ENCODE measurements around the gene SBNO2. TPM values are rescaled to one million over a fixed set of nuclear protein-coding genes. Genes with fewer than 3 reads are reported as not detected.

SBNO2 gene
- total and polyA plus RNA-seq, 9 of the 15 experiments (the other 6 are each of a cell fraction or from before 2014, with no cell fraction given) = 0.01 to 46.2 (median 6.7) TPM

- TF ChIP-seq GTF3C2 (IDR thresholded peaks at IDR 0.05; ENCODE audit: borderline replicate concordance, extremely low read depth, insufficient read length) = no peak
- TF ChIP-seq KAT7 (CRISPR knock-in tag; IDR thresholded peaks at IDR 0.05; ENCODE audit: borderline replicate concordance) = 0 out of 2 replicates have a peak, but pooled peaks have one; percentile 27
- TF ChIP-seq MTA2 (IDR thresholded peaks at IDR 0.05; ENCODE audit: low read depth) = 0 out of 2 replicates have a peak, but pooled peaks have one; percentile 27
- TF ChIP-seq EGR1 (conservative IDR thresholded peaks at IDR 0.05) = no peak
- no peak for TF ChIP-seq GATA2 (CRISPR knock-in tag; IDR thresholded peaks at IDR 0.05)
Measured at GRCh38 chr19:1173159-1173844, 766 bp downstream of the SBNO2 start (continued).

- Histone ChIP-seq H3K4me2 (ENCODE audit: insufficient read depth, low read length) (peak overlapping the region; percentile 88), H3K4me1 (replicated peaks in 1 of 2; ENCODE audit: control insufficient read depth in 2 of 2, insufficient read depth in 2 of 2, low read length in 2 of 2) (peaks cover 33 to 79% of the 10 kb centered on the region in 2 experiments), H4K20me1 (replicated peaks; ENCODE audit: control insufficient read depth, insufficient read depth, low read length) (peaks cover 12% of the 10 kb centered on the region), H3K9me3 (replicated peaks; ENCODE audit: control insufficient read depth, insufficient read depth, low read depth, low read length) (no peaks in the 10 kb centered on the region), H3K9ac (ENCODE audit: insufficient read depth in 1 of 2, low read depth in 2 of 2, low read length in 2 of 2) (peak overlapping the region; percentile 86 to 98; a peak in 3 of 4 replicates), H3K9me1 (ENCODE audit: control insufficient read depth, insufficient read depth, low read length) (no peaks in the 10 kb centered on the region), H3K27me3 (ENCODE audit: control insufficient read depth in 2 of 2, insufficient read depth in 2 of 2, low read length in 2 of 2) (no peaks in the 10 kb centered on the region), H2AFZ (ENCODE audit: low read depth, low read length) (no peak overlapping the region), H3K79me2 (ENCODE audit: control insufficient read depth, insufficient read depth, low read length) (peaks cover 65% of the 10 kb centered on the region), H3K36me3 (ENCODE audit: control insufficient read depth, insufficient read depth, low read length) (peaks cover 38% of the 10 kb centered on the region; the same call in 2 of the 3 replicates), H3K4me3 (peak overlapping the region; percentile 88), H3K27ac (ENCODE audit: extremely low read depth, low read depth, low read length) (peak overlapping the region; percentile 93)
- DNase-seq (ENCODE audit: extremely low read depth in 1 of 4, low spot score in 3 of 4) (no peak), ATAC-seq (no peak), FAIRE-seq (no peak)
- in situ Hi-C loops (cut with MboI) = no loop called here
- ChIA-PET POLR2A (interaction anchor here (1.1 kb wide), 1 partner anchor 11 kb away, joined by 3 read pairs; no protein-coding TSS in a partner anchor), CTCF (ENCODE audit: low intra/inter-chr PET ratio) (no interaction called here)
- 0 out of 2 replicates have a peak, but pooled peaks have one; percentile 26 for TF ChIP-seq ZNF740 (CRISPR knock-in tag; IDR thresholded peaks at IDR 0.05)
- TF ChIP-seq ZNF740 (tag; IDR thresholded peaks at IDR 0.05) = no peak
- 0 out of 2 replicates have a peak, but pooled peaks have one; percentile 4 for TF ChIP-seq ZFX (CRISPR knock-in tag; IDR thresholded peaks at IDR 0.05)
- no peak for TF ChIP-seq THAP12 (CRISPR knock-in tag; IDR thresholded peaks at IDR 0.05)
- intact Hi-C loops (cut with micrococcal nuclease) = no loop called here
- 35% methylated on average over 22 of the region's 36 CpGs for WGBS (ENCODE audit: insufficient coverage, low coverage, missing lambda C conversion rate)
- BruUV-seq (replicated peaks) = TSS peak; percentile 49
Measured at GRCh38 chr19:1172353-1173158, 1.5 kb downstream of the SBNO2 start.
